GM21515 (cell line): Measurements from ENCODE around the gene SLC16A11.

ENCODE experiments used
- ATAC-seq: cut with Tn5 transposase; IDR thresholded peaks from one replicate; pipeline ENCODE4 v1.9.1; 2021; ENCODE audit not compliant: unreplicated experiment

SLC16A11 gene

DNA sequence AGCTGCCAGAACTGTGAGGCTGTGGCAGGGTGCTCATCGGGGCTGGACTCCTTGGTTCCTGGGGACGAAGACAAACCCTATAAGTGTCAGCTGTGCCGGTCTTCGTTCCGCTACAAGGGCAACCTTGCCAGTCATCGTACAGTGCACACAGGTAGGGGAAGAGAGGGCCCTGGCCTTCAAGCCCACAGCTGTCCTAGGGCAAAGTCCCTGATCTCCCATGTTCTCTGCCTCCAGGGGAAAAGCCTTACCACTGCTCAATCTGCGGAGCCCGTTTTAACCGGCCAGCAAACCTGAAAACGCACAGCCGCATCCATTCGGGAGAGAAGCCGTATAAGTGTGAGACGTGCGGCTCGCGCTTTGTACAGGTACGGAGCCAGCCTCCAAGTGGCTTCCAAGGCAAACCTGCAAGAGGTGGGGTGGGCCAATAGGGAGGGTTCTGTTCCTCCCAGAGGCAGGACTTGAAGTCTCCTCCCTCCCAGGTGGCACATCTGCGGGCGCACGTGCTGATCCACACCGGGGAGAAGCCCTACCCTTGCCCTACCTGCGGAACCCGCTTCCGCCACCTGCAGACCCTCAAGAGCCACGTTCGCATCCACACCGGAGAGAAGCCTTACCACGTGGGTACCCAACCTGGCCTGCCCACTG is 17.3 kb downstream of the SLC16A11 start:
- ATAC-seq = no peak

DNA sequence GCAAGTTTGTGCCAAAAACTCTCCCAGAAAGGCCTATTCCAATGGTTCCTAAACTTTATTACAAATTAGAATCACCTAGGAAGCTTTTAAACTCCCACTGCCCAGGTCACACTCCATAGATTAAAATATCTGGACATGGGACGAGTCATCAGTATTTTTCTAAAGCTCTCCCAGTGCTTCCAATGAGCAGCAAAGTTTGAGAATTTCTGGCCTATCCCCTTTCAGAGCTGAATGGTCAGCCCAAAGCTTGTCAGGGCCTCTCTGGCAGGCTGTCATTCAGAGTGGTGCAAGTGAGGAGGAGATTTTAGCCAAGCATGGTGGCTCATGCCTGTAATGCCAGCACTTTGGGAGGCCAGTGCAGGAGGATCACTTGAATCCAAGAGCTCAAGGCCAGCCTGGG is 18.6 kb downstream of the SLC16A11 start:
- ATAC-seq = no peak

DNA sequence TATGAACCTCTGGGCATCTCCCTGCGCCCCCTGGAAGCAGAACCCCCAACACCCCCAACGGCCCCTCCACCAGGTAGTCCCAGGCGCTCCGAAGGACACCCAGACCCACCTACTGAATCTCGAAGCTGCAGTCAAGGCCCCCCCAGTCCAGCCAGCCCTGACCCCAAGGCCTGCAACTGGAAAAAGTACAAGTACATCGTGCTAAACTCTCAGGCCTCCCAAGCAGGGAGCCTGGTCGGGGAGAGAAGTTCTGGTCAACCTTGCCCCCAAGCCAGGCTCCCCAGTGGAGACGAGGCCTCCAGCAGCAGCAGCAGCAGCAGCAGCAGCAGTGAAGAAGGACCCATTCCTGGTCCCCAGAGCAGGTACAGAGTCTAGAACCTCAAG is 19.5 kb downstream of the SLC16A11 start:
- ATAC-seq = no peak

DNA sequence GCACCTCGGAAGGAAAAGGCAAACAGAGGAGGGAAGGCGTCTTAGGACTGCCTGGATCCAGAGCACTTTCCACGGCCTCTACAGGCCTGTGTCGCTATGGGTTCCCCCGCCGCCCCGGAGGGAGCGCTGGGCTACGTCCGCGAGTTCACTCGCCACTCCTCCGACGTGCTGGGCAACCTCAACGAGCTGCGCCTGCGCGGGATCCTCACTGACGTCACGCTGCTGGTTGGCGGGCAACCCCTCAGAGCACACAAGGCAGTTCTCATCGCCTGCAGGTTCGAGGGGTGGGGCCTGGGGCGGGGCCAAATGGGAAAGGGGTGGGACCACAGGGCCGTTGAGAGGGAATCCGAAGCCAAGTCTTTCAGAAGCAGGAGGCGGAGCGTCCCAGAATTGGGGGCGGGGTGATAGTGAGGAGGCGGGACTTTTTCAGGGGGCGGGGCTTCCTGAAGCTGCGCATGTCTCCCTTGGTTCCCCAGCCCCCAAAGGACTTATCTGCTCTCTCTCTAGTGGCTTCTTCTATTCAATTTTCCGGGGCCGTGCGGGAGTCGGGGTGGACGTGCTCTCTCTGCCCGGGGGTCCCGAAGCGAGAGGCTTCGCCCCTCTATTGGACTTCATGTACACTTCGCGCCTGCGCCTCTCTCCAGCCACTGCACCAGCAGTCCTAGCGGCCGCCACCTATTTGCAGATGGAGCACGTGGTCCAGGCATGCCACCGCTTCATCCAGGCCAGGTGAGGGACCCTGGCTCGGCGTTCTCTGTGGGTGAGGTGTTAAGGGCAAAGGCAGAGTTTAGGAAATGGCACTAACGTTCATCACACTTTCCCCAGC is 20.1 kb downstream of the SLC16A11 start:
- ATAC-seq = no peak

DNA sequence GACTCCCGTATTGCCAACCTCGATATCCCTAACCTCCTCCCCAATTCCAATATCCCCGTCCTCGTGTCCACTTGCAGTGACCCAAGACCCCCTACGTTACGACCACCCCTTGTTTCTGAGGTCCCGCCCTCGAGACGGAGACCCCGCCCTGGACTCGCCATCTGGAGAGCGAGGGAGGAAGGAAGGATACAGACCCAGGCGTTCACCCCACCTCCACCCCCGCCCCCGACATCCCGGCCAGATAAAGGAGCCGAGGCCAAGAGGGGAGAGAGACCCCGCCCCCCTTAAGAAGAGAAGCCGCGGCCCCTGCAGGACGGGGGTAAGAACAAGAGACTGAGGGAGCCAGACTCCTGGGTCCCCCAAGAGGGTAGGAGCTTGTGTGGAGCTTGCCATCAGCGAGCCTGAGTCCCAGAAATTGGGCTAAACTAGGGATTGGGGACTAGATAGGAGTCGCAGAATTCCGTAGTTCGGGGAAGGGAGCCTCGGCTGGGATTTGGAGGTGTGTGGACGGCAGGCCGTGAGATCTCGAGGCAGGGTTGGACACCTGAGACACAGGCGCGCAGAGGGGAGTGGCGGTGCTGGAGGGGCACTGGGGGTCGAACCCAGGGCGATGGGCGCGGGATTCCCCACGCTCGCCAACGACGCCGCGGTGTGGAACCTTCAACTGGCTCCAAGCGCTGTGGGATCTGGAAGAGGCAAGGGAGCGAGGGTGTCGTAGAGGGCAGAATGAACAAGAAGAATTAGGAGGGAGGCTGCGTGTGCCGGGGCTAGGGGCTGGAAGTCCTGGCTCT is 20.9 kb downstream of the SLC16A11 start, which contains the start of gene BCL6B:
Gene BCL6B (plus strand): TSS at position 270 of the 791 bp plus-strand sequence. CDS start 622 bp downstream, outside the sequence.
- no peak for ATAC-seq

DNA sequence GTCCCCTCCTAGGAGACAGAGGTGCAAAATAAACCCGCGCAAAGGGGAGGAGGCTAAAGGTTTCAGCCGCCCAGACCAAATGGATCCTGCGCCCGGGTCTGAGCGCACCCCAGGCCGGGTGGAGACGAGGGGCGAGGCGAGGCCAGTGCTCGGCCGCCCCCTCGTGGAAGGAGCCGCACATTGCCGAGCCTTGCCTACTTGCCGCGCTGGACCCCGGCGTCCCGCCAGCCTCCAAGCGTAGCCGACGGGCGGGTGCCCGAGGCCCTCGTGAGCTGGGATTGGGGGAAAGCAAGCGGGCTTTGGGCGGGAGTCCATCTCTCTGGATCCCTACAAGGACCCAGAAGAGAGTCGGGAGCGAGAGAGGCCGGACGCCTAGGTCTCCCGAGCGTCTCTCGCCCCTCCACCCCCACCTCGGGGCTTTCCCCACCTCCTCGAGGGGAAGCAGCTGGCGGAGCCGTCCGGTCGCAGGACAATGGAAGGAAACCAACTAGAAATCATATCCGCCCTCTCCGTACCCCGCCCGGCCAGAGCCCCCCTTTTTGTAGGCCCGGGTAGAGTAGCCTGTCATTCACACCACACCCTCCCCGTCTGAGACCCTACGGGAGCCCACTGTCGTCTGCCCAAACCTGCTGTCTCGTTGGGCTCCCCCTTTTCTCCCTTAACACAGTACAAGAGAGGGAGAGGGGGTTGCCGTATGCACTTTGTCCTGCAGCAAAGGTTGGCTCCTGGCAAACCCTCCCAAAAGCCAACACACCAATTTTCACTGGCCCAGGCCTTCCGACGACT is 21.7 kb downstream of the SLC16A11 start:
- ATAC-seq = peak; percentile 53

DNA sequence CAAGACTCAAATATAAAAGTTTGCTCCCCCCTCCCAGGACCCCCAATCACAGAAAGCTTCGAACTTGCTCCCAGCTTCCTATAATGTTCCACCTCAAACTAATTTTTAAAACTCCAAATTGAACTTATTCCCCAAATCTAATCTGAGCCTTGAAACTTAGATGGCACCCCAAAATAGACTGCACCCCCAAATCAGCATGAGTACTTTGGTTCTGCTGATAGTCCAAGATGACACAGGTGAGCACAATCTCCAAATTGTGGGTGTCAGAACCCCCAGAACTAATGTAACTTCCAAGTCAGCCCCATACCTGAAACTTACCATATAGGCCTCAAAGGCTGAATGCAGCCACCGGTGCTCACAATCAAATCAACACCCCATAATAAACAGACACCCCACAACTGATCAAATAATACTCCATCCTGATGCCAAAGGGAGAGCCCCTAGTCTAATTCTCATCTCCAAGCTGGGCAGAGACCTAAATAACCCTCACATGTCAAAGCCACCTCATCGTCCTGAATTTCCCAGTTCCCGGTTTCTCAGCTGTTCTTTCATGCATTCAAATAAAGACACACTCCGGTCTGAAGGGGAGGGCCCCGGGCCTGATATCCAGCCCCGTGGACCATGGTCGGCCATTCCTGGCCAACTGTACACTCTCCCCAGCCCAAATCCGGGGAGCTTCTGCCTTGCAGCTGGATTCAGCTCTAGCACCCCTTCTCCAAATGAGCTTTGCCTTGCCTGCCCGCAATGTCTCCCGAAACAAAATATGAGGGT is 22.8 kb downstream of the SLC16A11 start:
- no peak for ATAC-seq

DNA sequence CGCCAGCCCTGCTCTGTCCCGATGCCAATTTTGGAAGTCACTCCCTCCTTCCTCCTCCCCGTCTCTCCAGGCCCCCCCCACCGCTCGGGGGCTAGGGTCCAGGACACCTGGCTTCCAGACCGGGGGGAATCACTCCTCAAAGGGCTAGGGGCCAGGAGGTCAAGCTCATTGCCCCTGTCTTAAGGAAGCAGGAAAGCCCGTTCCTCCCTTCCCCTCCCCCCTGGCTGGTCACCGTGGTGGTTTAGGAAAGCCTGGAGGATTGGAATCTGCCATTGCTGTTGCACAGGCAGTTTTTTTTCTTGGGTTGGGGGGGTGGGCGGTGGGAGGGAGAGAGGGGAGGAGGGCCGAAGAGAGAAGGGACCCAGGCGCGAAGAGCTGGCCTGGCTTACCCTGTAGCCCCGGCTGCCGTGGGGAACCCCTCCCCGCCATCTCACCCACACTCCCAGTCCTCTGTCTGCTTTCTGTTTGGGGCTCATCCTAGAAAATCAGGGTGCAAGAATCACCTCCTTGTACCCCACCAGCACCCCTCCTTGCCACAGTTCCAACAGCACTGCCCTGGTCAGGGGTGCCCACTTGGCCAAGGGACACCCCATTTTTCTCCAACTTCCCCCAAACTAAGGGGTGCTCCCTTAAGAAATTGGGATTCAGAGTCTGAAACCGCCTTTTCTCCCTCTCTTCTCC is 23.9 kb downstream of the SLC16A11 start:
- ATAC-seq = no peak

DNA sequence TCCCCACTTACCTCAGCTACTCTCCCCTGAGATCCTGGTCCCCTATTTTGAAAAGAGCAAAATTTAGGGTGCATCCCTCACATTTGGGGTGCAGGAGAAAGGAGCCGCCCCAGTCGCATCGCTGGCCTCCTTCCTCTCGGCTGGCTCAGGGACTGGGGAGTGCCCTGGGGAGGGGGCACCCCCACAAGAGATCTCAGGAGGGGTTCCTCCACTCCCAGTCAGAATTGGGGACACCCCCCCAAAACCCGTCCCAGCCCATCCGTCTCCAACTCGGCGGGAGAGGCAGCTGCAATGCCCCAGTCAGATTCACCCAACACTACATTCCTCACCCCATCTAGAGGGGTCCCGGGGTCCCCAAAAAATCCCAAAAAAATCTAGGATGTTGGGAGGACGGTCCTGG is 24.5 kb downstream of the SLC16A11 start:
- no peak for ATAC-seq

DNA sequence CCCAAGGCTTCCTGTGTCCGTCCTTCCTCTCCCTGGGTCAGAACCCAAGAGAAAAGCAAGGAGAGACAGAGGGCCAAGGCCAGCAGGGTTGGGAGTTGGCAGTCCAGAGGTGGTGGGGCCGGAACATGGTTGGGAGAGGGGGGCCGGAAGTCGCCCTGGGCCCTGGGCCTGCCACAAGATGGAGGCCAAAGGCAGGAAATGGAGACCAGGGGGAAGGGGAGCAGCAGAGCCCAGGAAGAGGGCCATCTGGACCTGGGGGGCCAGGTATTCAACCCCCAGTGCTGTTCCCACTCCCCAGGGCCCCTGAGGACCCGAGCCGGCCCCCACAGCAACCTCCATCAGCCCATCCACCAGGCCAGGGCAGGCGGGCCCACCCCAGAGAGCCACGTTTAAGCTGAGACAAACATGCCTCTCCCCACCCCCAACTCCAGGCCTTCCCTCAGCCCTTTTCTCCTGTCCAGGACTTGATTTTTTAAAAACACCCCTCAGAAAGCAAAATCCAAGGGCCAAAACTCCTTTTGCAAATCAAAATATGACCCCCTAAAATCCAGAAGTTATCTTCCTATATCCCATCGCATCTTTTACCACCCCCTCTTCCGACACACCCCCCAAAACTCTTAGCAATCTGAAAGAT is 25.4 kb downstream of the SLC16A11 start:
- no peak for ATAC-seq

DNA sequence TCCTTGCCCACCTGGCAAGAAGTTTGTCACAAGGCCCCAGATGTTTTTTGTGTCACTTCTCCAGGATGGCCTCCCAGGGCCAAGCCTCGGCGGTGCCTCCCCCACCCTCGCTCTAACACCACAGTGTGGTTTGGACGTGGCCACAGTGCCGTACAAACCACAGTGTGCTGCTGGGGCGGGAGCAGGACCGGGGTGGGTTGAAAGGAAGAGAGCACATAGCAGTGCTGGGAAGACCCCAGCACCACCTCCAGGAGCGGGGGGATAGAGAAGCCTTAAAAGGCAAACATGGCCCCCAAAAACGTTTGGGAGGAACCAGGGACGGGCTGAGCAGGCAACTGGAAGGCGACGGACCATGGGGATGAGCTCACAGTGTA is 26.1 kb downstream of the SLC16A11 start:
- ATAC-seq = no peak

DNA sequence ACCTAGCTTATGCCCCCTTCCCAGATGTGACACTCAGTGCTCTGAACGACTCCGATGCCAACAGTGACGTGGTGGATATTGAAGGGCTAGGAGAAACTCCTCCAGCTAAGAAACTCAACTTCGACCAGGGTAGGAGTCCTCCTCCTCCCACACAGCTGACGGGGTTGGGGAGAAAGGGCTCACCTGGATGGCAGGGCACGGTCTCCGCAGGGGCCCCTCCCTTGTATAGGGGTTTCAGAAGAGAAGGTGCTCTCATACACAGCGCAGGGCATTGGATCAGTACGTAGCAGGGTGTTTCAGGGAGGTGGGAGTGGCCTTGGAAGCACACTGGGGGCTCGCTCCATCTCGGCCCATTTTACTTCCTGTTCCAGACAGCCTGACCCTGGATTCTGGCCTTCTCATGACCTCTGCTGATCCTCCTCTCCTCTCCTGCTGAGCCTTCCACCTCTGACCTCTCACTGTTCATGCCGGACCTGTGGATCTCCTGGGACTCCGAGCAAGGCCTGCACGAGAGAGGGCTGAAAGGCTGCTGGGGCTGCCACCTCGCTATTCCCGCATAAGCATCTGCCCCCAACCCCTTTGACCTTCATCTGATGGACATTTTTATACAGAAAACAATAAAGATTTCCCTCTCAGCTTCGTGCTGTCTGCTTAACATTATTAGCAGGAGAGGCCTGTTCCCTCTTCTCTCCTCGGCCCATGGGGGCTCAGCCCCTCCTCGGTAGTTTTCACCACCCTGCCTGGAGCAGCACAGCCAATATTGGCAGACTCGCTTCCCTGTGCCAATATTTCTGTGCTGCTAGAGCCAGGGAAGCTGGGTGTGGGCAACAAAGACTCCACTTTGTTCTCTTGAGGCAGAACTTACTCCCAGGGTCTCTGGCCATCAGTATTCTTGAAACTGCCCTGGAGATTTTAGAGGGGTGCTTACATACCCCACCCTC is 26.7 kb downstream of the SLC16A11 start:
- ATAC-seq = no peak

DNA sequence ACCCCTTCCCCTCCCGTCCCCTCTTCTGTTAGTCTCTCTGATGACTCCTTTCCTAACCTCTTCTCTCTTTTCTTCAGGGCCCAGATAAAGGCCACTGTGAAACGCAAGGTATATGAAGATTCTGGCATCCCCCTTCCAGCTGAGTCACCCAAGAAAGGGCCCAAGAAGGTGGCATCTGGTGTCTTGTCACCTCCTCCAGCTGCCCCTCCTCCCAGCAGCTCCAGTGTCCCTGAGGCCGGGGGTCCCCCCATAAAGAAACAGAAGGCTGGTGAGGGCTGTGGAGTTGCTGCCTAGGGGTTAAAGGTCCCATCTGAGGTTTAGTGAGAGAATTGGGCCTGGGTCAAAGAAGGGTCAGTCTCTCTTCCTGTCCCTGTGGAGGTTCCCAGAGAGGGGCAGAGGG is 27.5 kb downstream of the SLC16A11 start:
- ATAC-seq = no peak

DNA sequence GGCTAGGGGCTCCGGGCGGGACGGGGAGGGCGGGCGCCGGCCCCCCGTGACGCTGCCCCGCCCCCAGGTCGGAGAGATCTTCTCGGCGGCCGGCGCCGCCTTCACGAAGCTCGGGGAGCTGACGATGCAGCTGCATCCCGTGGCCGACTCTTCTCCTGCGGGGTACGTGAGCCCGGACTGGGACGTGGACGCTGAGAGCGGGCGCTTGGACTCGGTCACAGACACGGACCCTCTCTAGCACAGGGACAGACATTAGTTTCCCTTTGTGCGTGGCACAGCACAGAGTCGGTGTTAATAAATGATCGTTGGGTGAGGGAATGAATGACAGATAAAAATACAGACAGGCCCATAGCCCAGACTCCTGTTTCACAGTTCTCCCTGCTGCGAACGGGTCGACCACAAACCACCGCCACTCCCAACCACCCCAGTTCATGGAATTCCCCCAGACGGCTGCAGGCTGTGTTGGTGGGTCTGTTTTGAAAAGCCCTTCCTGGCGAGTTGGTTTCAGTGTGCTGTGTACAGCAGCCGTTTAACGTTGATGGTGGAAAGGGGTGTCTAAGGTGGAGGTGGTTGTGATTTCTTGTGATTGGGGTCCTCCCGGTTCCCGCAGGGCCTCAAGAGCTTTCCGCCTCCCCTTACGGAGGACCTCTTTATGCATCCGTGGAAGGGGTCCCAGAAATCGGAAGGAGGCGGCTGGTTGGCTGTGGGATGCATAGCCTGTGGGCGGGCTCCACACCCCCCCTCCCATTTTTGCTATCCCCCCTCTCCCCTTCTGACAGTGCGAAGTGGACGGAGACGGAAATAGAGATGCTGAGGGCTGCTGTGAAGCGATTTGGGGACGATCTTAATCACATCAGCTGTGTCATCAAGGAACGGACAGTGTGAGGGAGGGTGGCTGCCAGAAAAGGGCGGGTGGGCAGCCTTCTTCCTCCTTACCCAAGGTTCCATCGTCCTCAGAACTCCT is 28.6 kb downstream of the SLC16A11 start:
- peak; percentile 4 for ATAC-seq

DNA sequence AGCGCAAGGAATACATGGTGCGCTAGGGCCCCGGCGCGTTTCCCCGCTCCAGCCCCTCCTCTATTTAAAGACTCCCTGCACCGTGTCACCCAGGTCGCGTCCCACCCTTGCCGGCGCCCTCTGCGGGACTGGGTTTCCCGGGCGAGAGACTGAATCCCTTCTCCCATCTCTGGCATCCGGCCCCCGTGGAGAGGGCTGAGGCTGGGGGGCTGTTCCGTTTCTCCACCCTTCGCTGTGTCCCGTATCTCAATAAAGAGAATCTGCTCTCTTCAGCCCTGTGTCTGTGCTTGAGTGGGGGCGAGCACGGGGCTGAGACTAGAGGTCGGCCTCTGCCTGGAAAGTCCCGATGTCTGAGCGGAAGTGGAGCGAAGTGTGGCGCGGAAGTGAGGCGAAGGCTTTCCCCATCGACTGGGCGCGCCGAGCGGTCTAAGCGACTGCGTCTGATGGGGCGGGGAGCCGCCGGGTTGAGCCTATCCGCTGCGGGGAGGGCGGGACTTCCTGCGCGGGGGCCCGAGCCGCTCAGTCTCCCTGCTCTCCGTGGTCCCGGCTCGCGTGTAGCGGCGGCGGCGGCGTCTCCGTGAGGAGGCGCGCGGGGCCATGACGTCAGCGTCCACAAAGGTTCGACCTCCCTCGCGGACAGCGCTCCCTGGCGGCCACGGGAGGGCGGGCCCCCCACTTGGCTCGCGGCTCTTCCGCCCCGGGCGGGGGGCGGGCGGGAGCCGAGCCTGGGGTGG is 29.5 kb downstream of the SLC16A11 start:
- peak; percentile 74 for ATAC-seq

DNA sequence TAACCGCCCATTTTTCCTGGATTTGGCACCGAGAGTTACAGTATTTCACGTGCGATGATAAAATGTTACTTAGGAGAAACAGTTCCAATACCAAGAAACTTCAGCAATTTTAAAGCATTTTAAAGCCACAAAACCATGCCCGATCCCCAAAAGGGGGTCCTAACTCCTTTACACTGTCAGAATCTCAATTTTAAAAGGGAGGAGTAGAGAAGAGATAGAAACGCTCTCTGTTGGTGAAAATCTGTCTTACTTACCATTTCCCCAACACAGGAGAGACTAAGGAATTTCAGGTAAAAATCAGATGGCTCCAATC is 32.0 kb downstream of the SLC16A11 start:
- no peak for ATAC-seq
